ENCODE data around the gene LRRC4C. TPM values are rescaled to one million over a fixed set of nuclear protein-coding genes. Genes with fewer than 3 reads are reported as not detected.

LRRC4C gene
- total and polyA plus RNA-seq, 10 of the 15 experiments (the other 5 are each of a cell fraction or from before 2014, with no cell fraction given) = 1.5 TPM; not detected in 9

DNA sequence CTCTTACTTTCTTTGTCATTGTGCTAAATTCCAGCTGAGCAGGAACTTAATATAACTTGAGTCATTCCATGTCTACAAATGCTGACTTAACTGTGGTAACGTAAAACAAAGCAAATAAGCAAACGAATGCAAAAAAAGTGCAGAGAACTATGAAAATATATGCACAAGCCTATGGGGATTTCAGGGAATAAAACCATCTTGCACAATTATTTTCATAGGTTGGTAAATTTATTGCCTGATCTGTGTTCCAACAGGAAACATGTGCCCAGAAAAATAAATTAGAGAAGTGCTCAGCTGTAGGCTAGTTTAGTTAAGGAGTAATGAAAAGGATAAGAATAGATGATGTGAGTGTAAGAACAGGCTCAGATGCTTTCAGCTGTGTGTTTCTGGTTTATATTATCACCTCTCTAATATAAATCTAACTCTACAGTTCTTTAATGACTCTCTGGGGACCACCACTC is 1169.3 kb downstream of the LRRC4C start (continued):
- TF ChIP-seq POU2F2 (IDR thresholded peaks at IDR 0.05; ENCODE audit: borderline replicate concordance, low read depth, low read length) = no peak

DNA sequence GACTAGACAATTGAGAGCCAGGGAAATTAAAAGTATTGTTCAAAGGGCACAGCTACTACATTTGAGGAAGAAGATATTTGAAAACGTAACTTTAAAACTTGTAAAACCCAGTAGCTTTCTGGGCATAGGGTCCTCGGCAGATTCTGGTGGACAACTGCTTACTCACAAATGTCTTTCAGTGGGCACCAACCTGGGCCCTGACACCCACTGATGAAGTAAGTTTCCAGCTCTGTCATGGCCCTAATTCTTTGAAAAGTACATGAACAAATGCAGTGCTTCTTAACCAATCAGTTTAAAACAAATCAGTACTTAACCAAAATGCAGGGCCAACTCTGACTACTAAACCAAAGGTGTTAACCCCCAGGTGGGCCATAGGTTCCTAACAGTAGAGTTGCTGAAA is 1170.1 kb downstream of the LRRC4C start:
- CTCF ChIA-PET = no interaction called here
- no peaks in the 10 kb centered on the region for H3K9me3 ChIP-seq (replicated peaks; ENCODE audit: control insufficient read depth, insufficient read depth, low read length)
- no TSS peak for BruUV-seq (replicated peaks)
- RAD21 ChIA-PET (ENCODE audit: unreplicated experiment) = no interaction called here
- no peak overlapping the region for H3K27ac ChIP-seq (ENCODE audit: control insufficient read depth, insufficient read depth)
- no peaks in the 10 kb centered on the region for H3K4me1 ChIP-seq (ENCODE audit: control insufficient read depth, insufficient read depth, low read length)
- no peak overlapping the region for H3K9ac ChIP-seq (ENCODE audit: control insufficient read depth, insufficient read depth, low read length)
- no peak for DNase-seq (ENCODE audit: low read depth, low spot score)
- no peaks in the 10 kb centered on the region; a peak in 1 of 4 replicates for H3K27me3 ChIP-seq (replicated peaks in 1 of 2; ENCODE audit: control insufficient read depth in 2 of 2, insufficient read depth in 2 of 2, low read length in 1 of 2)
- no peaks in the 10 kb centered on the region for H3K79me2 ChIP-seq (ENCODE audit: control insufficient read depth, insufficient read depth, low read length)
- H4K20me1 ChIP-seq (ENCODE audit: control insufficient read depth, insufficient read depth) = no peaks in the 10 kb centered on the region
- H3K4me3 ChIP-seq = no peak overlapping the region
- TF ChIP-seq, protein P1, sequence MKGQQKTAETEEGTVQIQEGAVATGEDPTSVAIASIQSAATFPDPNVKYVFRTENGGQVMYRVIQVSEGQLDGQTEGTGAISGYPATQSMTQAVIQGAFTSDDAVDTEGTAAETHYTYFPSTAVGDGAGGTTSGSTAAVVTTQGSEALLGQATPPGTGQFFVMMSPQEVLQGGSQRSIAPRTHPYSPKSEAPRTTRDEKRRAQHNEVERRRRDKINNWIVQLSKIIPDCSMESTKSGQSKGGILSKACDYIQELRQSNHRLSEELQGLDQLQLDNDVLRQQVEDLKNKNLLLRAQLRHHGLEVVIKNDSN (IDR thresholded peaks at IDR 0.05; ENCODE audit: borderline replicate concordance, extremely low read length, insufficient read depth, low read depth, low read length) = no peak
- TF ChIP-seq CEBPB (IDR thresholded peaks at IDR 0.05; ENCODE audit: borderline replicate concordance in 1 of 2, low read depth in 2 of 2, low read length in 2 of 2) = no peak
- TF ChIP-seq IRF5 (IDR thresholded peaks at IDR 0.05; ENCODE audit: borderline replicate concordance) = no peak
- TF ChIP-seq FOXK2 (IDR thresholded peaks at IDR 0.05) = no peak
- H2AFZ ChIP-seq (ENCODE audit: control insufficient read depth, low read depth, low read length) = no peak overlapping the region
- ATAC-seq = no peak
- SMC1A ChIA-PET (ENCODE audit: uncharacterized antibody, unreplicated experiment) = no interaction called here
- H3K4me2 ChIP-seq (ENCODE audit: control insufficient read depth, insufficient read depth) = no peak overlapping the region
- in situ Hi-C loops (cut with MboI) (no loop called here), intact Hi-C loops (cut with micrococcal nuclease; ENCODE audit: unreplicated experiment) (no loop called here)
- FAIRE-seq = no peak
- no peaks in the 10 kb centered on the region for H3K36me3 ChIP-seq (ENCODE audit: control insufficient read depth in 2 of 2, insufficient read depth in 2 of 2, low read length in 1 of 2)
- POLR2A ChIA-PET = no interaction called here
- 43% methylated on average over 2 of the region's 2 CpGs for WGBS (ENCODE audit: insufficient coverage, insufficient replicate concordance, low lambda C conversion rate, missing lambda C conversion rate)
